NCI-H226 (cell line): Measurements from ENCODE around the gene PKM.
"Not testable (repeated sequence)": the region's sequence is repeated elsewhere in the genome, so short reads cannot be mapped to it uniquely, and the experiment has no call there.

ENCODE experiments used
- DNase-seq: peaks from one replicate; pipeline ENCODE4 v3.0.0-alpha.2; 2015

The PKM gene

DNA sequence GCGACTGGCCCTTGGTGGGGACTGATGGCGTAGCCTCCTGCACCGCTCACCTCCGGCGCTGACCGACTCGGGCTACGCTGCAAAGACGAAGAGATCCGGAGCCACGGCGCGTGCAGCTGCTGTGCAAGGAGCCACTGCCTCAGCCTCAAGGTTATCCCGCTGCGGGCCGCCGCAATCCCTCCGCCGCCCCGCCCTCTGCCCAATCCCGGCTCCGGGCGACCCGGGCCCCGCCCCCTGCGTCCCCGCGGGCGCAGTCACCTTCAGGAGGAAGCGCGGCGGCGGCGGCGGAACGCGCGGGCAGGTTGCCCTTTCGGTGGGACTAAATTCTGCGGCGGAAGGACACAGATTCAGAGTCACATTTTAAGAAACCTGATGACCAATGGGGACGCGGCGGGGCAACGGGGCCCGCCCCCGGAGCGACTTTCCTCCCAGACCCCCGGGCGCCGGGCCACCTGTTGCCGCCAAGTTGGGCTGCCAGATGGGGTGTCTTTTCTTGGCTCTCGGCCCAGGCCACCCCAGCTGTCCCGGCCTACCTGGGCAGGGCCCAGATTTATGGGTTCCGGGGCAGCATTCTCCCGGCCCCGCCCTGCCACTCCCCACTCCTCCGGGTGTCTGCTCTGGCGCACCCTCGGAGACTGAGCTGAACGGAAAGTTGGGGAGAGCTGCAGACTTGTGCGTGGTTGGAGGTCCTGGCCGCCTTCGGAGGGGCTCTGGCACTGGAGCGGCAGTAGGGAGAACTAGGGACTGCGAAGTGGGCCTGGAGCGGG lies at the start of gene PKM:
TSS of gene PKM (minus strand) at position 125 of the 767 bp plus-strand sequence. CDS start 12,093 bp downstream, outside the sequence.
- peak; percentile 100 for DNase-seq

DNA sequence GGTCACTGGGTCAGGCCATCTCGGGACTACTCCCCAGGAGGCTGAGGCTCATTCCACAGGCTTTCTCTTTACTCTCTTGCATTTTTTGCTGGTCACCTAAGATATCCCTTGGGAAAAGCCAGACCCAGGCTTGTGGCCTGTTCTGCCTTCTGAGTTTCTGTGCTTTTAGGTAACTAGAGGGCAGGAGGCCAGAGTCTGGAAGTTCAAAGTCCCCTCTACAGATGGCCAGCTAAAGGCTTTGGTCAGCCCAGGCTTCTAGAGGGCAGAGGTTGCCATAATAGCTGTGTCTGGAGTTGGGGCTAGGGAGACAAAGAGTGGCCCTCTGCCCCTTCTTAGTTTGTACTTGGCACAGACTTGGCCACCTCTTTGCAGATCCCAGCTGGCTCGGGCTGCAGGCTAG lies 49.8 kb upstream of the PKM start:
- DNase-seq, result no peak

DNA sequence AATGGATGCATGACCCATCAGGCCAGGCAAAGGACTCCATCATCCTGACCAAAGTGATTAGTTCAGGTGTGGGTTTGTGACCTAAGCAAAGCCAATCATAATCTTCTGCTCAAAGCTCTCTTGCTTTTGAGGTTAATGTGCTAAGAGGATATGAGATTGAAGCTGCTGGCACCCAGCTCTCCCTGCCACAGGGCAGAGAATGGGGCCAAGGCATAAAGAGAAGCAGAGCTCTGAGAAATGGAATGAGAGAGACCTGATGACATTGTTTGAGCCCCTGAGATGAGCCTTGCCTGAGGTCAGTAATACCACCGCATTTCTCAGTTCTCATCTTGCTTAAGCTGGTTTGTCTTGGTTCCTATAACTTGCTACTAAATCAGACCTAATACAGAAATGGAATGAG lies 47.7 kb upstream of the PKM start:
- DNase-seq, result no peak

DNA sequence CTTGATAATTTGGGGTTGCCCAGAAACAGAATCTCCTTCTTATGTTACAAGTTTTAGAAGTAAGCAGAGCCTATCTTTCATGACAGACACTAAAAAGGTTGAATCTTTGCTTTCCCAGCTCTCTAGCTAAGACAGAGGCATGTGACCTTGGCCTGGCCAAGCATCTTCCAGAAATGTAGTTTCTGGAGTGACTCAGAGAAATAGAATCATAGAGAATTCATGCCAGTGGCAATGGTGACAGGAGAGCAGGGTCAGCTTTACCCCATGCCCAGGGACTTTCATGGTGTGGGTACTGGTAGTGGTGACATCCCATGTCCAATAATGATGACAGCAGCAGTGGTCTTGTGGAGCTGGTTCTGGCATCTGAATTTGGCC lies 45.3 kb upstream of the PKM start:
- DNase-seq, result no peak

DNA sequence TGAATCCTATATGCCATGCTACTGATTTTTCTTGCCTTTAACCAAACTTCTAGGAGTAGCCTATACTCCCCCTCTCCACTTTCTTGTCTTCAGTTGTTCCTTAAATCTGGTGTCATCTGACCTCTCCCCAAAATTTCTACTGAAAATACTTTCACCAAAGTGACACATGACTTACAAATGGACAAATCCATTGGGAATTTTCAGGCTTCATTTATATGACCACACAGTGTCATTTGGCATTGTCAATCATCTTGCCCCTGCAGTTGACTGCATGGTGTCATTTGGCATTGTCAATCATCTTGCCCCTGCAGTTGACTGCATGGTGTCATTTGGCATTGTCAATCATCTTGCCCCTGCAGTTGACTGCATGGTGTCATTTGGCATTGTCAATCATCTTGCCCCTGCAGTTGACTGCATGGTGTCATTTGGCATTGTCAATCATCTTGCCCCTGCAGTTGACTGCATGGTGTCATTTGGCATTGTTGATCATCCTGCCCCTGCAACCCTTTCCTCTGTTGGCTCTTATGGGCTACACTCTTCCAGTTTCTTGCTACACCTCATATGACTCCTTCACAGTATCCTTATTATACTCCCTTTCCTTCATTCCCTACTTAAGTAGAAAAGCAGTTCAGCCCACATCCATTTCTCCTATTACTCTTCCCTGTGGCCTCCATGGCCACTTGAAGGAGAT lies 44.8 kb upstream of the PKM start:
- DNase-seq, result not testable (repeated sequence)

DNA sequence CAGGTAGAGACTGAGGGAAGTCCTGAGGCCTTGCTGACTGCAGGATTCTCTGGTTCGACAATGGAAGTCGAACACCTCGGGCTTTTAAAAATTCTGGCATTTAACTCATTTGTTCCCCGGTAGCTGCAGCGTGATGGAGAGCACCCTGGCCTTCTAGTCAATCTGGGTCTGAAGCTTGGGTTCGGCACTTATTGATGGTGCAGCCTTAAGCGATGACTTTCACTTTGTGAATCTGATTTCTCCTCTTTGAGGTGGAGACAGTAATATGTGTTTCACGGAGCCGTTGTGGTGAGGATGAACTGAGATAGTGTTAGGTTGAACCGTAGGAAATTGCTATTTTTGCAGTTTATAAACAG lies 42.0 kb upstream of the PKM start:
- DNase-seq, result no peak

DNA sequence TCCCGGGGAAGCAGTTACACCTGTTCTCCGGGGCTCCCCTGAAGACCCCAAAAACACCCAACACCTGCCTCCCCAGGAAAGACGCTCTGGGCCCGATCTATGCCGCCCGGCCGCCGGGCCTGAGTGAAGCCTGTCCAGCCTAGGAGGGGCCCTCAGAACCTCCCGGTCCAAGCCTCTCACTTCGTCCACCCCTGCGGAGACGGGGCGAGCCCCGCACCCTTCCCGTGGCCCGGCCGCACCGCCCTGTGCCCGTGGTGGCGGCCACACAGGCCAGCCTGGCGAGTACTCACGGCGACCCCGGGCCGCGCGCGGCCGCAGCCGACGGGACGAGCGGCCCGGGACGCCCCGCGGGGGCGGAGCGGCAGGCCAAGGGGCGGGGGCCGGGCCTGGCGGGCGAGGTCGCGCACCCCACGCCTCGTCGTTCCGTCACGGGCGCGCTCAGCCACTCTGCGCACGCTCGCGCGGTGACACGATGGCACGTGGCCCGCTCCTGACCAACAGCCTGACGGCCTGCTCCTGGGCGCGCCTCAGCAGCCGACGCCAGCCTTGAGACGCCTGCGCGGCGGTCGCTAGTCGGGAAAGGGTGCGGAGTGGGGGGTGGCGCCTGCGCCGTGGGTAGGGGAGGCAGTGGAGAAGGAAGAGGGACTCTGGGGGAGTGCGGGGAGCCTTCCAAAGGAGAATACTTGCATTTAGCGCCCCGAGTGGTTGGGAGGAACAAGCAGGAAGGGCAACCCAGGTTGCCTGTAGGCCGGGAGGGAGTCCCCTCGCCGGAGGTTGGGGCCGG lies 41.4 kb upstream of the PKM start, which contains the start of gene PARP6:
TSS of gene PARP6 (minus strand) at position 342 of the 784 bp plus-strand sequence. CDS start 5,077 bp downstream, outside the sequence.
- DNase-seq, result peak; percentile 100

DNA sequence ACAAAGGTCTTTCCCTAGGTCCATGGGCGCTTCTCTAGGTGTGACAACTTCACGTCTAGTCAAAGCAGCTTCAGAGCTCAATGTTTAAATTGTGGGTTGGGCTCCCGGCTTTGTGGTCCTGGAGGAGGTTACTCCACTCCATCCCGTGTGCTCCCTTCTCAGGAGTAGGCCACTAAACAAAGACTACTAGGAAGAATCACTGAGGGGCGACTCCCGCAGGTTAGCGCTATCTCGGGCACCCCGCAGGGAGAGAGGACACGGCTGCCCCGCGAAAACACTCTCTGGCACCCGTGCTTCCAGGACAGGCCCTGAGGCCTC lies 40.9 kb upstream of the PKM start:
- DNase-seq, result no peak

DNA sequence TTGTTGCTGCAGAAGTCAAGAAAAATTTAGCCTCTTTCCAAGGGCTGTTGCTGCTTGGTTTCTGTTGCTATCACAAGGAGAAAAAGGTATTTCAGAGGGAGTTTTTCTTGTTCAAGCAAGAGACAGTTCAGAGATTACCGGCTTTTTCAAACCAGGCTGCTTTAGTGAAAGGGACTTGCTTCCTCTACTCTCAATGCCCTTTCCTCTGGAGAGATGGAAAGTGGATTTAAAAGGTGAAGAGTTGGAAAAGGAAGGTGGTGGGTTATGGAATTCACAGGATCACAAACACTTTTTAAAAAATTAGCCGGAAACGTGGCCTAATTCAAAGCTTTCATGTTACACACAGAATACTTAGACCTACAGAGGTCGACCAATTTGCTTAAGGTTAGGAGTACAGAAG lies 40.2 kb upstream of the PKM start:
- DNase-seq, result no peak

DNA sequence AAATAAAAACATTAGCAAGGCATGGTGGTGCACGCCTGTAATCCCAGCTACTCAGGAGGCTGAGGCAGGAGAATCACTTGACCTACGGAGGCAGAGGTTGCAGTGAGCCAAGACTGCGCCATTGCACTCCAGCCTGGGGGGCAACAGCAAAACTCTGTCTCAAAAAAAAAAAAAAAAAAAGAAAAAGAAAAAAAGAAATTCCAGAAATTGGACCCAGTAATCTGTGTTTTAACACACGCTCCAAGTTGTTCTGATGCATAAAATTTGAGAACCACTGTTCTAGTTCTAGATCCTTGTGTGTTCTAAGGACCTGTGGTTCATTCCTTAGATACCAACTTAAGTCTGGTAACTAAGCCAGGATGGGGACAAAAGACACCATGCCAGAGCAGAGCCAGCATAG lies 38.7 kb upstream of the PKM start:
- DNase-seq, result no peak

DNA sequence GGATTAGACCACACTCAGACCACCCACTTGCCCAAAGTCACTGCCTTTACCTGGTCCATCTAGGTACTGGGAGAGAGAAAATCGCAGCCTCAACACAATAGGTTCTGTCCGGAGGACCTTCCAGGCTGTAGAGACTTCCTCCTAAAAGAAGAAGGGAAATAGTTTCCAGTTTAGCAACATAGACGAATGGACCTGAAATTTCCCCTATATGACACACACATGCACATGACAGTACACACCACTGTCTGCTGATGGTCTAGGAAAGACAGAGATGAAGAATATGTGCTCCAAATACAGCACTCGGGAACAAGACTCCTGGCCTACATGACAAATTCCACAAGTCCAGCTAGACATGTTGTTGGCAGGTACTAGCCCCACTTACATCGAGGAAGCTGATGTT lies 34.0 kb upstream of the PKM start:
- DNase-seq, result no peak

DNA sequence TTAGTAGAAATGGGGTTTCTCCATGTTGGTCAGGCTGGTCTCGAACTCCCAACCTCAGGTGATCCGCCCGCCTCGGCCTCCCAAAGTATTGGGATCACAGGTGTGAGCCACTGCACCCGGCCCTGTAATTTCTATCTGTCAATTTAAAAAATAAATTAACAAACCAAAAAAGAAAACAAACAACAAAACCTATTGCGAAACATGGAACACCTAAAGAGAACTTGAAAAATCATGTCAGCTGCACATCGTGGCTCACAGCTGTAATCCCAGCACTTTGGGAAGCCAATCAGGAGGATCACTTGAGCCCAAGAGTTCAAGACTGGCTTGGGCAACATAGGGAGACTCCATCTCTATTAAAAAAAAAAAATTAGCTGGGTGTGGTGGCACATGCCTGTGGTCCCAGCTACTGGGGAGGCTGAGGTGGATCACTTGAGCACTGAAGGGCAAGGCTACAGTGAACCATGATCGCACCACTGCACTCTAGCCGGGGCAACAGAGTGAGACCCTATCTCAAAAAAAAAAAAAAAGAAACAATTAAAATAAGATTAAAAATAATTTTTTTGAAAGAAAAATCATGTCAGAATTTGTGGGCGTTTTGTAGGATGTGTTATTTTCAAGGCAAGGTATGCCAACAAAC lies 21.8 kb upstream of the PKM start:
- DNase-seq, result no peak

DNA sequence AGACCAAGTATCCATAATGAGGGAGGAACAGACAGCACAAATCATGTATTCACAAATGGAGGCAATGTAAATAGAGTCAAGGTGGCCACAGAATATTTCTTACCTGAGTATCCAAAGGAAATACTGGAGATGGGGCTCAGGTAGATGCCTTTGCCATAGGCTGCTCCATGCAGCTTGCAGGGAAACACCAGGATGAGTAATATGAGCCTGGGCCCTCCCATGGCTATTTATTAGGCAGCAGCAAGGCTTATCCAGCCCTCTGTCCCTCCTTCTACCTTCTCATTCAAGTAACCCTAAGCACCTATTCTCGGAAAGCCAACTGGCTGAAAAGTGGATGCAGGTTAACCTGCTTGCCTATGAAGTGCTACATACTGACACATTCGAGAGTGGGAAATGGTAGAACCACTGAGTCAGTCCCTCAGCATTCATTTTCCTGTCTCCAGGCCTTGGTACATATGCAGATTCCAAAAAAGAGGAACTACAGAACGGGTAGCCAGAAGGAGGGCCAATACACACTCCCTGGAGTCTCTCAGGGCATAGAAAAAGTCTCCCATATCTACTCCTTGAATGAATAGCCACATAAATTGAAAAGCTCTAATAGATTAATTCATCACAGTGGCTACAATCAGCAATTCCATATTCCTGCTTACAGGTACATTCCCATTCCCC lies 18.3 kb upstream of the PKM start:
- no peak for DNase-seq

DNA sequence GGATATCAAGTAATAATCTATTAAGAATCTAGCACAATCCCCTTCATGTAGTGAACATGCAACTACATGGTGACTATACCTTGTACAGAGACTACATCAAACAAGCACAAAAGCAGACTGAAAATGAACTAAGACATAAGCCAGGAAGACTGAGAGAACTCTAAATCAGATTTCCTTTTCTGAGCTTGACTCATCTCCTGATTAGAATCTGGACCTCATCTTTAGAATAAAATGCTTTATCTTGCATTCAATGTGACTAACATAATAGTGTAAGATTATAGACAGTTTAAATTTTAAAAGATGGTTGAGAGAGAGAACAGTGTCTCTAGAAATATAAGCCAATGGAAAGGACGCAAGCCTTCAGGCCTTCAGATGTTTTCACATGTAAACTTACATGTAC lies 17.5 kb upstream of the PKM start:
- no peak for DNase-seq

DNA sequence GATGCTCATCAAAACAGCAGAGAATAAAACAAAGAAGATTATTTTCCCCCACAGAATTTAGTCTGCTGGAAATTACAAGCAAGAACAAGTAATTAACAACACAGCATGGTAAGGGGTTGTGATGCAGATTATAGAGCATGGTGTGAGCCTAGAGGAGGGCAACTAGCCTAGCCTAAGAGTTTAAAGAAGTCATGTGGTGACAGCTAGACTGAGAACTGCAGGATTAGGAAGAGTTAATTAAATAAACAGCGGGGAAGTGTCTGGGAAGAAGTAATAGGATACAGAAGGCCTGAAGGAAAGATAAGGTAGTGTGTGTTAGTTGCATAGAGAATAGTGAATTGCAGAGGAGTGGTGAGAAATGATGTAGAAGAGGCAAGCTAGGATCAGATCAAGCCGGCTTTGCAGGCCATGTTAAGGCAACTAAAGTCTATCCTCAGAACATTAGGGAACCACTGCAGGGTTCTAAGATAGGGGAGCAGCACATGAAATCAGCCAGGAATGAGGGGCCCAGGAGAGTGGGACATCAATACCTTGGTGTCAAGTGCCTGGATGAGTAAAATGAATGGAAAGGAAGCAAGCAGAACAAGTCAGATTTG lies 11.9 kb upstream of the PKM start:
- DNase-seq, result no peak

DNA sequence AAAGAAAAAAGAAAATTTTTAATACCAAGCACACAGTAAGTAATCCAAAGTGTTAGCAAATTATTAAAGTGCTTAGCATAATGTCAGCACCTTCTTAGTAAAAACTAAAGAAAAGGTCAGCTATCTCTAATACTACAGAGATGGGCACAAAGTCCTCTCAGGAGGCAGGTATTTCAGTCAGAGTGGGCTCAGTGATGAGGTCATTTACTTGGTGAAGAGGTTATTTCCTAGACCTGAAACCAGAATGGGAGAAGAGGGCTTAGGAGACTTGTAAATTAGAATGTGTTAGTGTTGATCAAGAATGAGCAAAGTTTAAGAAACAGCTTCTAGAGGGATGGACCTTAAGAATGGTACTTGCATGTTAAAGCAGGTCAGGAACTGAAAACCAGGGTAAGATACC lies 8.7 kb upstream of the PKM start:
- DNase-seq, result no peak

DNA sequence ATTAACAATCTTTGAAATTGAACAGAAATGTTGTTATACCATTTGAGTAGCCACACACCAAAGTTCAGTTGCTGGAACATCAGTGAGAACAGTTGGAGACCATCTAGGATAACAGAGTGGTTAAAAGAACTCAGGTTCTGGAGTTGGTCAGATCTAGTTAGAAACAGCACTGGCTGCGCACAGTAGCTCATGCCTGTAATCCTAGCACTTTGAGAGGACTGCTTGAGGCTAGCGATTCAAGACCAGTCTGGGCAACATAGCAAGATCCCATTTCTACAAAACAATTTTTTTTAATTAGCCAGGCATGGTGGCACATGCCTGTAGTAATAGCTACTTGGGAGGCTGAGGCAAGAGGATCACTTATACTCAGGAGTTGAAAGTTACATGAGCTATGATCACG lies 7.6 kb upstream of the PKM start:
- DNase-seq, result no peak

DNA sequence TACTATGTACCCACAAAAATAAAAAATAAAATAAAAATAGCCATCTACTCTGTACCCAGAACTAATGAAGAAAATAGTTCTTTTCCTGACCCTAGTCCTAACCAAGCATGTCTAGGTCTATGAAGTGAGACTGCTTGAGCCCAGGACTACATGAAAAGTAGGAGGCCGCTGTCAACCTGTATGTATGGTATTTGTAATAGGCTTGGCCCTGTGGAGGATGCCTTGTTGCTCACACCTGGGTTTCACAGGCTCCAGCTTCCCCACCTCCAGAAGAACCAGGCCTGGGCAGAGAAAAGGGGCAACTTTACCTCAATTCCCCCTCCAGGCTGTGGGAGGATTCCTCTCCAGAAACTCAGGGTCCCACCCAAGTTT lies 6.8 kb upstream of the PKM start:
- DNase-seq, result no peak

DNA sequence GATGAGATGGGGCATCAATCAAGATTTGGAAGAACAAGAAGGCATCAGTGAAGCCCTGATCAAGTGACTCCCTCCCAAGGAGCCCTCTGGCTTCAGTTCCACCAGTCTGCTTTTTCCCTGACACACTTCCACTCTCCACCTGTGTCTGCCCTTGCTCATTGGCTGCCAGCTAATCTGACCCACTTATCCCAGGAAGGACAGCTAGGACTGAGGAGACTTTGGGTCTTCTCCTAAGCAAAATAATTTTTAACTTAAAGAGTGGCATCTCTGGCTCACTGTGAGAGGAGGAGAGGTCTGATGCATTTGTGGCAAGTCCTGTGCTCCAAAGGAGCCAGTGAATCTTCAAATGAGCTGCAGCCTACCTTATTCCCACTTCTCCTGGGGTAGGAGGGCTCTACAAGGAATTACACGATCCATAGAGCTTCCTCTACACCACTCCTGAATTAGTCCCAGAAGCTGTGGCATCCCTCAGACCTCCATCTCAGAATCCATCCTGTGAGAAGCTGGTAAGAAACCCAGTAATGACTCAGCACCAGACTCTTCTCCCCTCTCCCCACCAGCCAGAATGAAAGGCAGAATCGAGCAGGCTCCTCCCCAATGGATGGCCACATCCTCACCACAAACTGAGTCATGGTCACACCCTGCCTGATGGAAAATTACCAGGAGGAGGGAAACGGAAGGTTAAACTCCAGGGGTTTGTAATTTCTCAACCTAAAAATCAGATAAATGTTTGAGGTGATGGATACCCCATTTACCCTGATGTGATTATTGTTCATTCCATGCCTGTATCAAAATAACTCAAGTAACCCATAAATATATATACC lies 6.3 kb upstream of the PKM start:
- peak; percentile 98 for DNase-seq

DNA sequence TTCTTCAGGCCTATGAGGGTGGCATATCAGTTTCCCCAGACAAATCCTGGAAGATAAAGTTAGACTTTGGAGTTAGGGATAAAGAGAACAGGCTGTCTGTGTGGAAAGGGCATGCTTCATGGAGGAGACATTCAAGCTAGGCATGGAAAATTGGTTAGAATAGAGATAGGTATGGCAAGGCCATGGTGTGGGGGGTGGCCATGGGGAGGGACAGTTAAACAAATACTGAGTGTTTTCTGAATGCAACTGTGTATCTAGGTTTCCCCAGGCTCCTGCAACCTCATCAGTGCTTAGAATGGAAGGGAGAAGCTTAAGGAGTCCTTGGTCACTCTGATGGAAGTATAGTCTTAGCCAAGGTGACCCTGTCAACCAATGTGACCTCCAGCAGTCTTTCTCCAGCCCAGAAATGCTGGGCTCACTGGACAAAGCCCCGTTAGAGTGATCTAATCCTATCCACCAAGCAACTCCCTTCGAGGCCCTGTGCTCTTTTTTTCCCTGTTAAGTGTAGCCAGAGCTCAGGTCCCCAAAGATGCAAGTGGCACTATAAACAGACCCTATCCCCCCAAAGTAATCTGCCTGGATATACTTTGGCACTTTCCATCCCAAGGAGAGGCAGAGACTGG lies 5.5 kb upstream of the PKM start:
- no peak for DNase-seq

DNA sequence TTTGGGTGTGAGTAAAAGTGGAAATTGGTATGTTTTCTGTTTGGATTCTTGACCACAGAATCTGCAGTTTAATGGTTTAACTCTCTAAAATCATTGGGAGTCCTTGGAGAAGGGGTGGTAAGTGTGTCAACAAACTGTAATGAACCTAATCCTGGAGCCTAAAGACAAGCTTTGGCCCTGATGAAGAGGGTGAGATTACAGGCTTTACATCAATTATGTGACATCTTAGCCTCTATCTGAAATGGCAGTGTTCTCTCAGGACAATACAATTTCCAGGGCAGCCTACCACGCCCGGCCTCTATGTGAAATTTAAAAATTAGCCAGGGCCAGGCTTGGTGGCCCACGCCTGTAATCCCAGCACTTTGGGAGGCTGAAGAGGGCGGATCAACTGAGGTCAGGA lies 4.3 kb upstream of the PKM start:
- DNase-seq, result no peak
